ENCODE results near the gene IL23R.

The IL23R gene

DNA sequence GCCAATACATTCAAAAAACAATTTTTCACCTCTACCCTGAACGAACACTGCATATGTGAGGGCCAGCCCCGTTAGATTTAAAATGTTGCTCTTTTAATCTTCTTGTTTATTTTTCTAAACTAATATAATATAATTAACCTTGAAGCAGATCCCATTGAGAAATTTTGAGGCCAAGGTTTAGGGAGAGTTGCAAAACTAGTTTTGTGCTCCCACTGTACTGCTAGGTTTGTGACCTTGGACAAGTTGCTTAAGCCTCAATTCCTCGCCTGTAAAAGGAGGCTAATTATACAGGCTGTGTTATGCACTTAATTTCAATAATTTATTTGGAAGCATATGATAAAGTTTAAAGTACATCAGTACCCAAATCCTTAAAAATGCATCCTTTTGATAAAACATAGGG, 3.7 kb downstream of the IL23R start:
- Histone ChIP-seq H3K4me3 (ENCODE audit: insufficient read depth, low read length, poor library complexity, severe bottlenecking) (no peak overlapping the region), H3K9ac (ENCODE audit: low read length) (no peak overlapping the region), H3K9me3 (ENCODE audit: insufficient read depth, low read length) (no peaks in the 10 kb centered on the region), H3K27ac (ENCODE audit: low read depth, low read length) (no peak overlapping the region), H3K79me2 (ENCODE audit: insufficient read depth, low read length) (no peaks in the 10 kb centered on the region), H4K20me1 (ENCODE audit: low read depth, low read length) (no peaks in the 10 kb centered on the region), H3K4me2 (ENCODE audit: low read depth, low read length, poor library complexity, severe bottlenecking) (no peak overlapping the region), H3K36me3 (ENCODE audit: low read length) (no peaks in the 10 kb centered on the region), H3F3A (ENCODE audit: insufficient read depth) (no peaks in the 10 kb centered on the region), H3K27me3 (ENCODE audit: low read length) (no peaks in the 10 kb centered on the region), H3K9me2 (replicated peaks; ENCODE audit: insufficient read depth, low read length) (no peaks in the 10 kb centered on the region), H2AFZ (ENCODE audit: low read depth, low read length, severe bottlenecking) (no peak overlapping the region)
- TF ChIP-seq, protein P1, sequence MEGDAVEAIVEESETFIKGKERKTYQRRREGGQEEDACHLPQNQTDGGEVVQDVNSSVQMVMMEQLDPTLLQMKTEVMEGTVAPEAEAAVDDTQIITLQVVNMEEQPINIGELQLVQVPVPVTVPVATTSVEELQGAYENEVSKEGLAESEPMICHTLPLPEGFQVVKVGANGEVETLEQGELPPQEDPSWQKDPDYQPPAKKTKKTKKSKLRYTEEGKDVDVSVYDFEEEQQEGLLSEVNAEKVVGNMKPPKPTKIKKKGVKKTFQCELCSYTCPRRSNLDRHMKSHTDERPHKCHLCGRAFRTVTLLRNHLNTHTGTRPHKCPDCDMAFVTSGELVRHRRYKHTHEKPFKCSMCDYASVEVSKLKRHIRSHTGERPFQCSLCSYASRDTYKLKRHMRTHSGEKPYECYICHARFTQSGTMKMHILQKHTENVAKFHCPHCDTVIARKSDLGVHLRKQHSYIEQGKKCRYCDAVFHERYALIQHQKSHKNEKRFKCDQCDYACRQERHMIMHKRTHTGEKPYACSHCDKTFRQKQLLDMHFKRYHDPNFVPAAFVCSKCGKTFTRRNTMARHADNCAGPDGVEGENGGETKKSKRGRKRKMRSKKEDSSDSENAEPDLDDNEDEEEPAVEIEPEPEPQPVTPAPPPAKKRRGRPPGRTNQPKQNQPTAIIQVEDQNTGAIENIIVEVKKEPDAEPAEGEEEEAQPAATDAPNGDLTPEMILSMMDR (IDR thresholded peaks at IDR 0.05; ENCODE audit: insufficient read depth, low read length, poor library complexity, severe bottlenecking) = no peak
- no peak for TF ChIP-seq EZH2phosphoT487 (conservative IDR thresholded peaks at IDR 0.05; ENCODE audit: low read length)

DNA sequence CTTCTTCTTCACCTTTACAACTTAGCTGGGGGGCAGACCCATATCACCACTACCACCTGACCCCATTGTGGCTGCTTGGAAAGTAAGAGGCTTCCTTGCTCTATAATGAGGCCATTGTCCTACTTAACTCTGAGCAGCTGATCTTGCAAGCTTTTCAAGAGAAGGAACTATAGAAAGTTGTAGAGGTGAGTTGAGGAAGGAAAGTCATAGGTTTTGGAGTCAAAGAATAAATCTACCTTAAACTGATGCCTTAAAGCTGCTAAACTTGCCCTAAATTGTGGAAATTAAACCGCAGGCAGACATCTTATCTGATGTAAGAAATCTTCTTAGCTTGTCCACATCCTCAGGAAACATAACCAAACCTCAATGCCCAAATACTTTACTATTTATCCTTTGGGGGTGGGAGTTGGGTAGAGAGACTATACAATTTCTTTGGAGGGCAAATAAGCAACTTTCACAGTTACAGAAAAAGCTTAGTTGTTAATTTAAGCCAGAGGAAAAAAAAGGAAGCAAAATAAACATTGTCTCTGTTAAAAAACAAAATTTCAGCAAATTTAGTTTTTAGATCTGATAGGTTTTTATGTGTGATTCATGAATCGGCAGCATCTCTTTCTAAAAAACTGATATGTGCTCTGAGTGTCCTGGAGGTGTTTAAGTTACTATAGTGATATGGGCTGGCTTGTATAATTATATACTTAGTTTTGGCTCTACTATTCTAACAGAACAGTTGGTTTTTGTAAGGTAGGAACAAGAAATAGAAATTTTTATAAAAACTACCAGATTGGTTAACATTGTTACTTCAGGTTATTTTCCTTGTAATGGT, 4.7 kb downstream of the IL23R start:
- no peak overlapping the region for H2AFZ ChIP-seq (ENCODE audit: low read depth, low read length, severe bottlenecking)
- no peaks in the 10 kb centered on the region for H3K79me2 ChIP-seq (ENCODE audit: insufficient read depth, low read length)
- H3K4me3 ChIP-seq (ENCODE audit: insufficient read depth, low read length, poor library complexity, severe bottlenecking) = no peak overlapping the region
- H3K27ac ChIP-seq (ENCODE audit: low read depth, low read length) = no peak overlapping the region
- H3K27me3 ChIP-seq (ENCODE audit: low read length) = no peaks in the 10 kb centered on the region
- no peaks in the 10 kb centered on the region for H3F3A ChIP-seq (ENCODE audit: insufficient read depth)
- H4K20me1 ChIP-seq (ENCODE audit: low read depth, low read length) = no peaks in the 10 kb centered on the region
- H3K9me3 ChIP-seq (ENCODE audit: insufficient read depth, low read length) = no peaks in the 10 kb centered on the region
- no peaks in the 10 kb centered on the region for H3K9me2 ChIP-seq (replicated peaks; ENCODE audit: insufficient read depth, low read length)
- TF ChIP-seq EZH2phosphoT487 (conservative IDR thresholded peaks at IDR 0.05; ENCODE audit: low read length) = no peak
- TF ChIP-seq, protein P1 (IDR thresholded peaks at IDR 0.05; ENCODE audit: insufficient read depth, low read length, poor library complexity, severe bottlenecking) = no peak
- no peak overlapping the region for H3K9ac ChIP-seq (ENCODE audit: low read length)
- H3K36me3 ChIP-seq (ENCODE audit: low read length) = no peaks in the 10 kb centered on the region
- no peak overlapping the region for H3K4me2 ChIP-seq (ENCODE audit: low read depth, low read length, poor library complexity, severe bottlenecking)

DNA sequence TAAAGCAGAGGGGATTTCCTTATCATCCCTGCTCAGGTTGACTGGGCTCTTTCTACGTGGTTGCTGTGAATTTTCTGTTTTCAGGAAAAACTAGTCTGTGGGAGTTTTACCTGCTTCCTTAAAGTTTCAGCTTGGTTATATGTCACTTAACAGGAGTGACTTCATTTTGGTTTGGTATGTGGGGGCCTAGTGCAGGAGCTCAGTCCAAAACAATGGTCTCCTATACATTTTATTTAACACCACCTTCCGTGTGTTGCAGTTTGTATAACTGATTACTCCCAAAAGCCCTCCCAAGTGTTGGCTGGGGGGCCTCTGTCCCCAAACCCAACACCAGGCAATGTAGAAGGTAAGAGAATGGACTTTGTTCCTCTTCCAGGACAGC, 5.3 kb downstream of the IL23R start:
- Histone ChIP-seq H3K4me2 (ENCODE audit: low read depth, low read length, poor library complexity, severe bottlenecking) (no peak overlapping the region), H3K4me3 (ENCODE audit: insufficient read depth, low read length, poor library complexity, severe bottlenecking) (no peak overlapping the region), H3K27ac (ENCODE audit: low read depth, low read length) (no peak overlapping the region), H3K9ac (ENCODE audit: low read length) (no peak overlapping the region), H3K9me3 (ENCODE audit: insufficient read depth, low read length) (no peaks in the 10 kb centered on the region), H3K27me3 (ENCODE audit: low read length) (no peaks in the 10 kb centered on the region), H2AFZ (ENCODE audit: low read depth, low read length, severe bottlenecking) (no peak overlapping the region), H3F3A (ENCODE audit: insufficient read depth) (no peaks in the 10 kb centered on the region), H4K20me1 (ENCODE audit: low read depth, low read length) (no peaks in the 10 kb centered on the region), H3K79me2 (ENCODE audit: insufficient read depth, low read length) (no peaks in the 10 kb centered on the region), H3K9me2 (replicated peaks; ENCODE audit: insufficient read depth, low read length) (no peaks in the 10 kb centered on the region), H3K36me3 (ENCODE audit: low read length) (no peaks in the 10 kb centered on the region)
- TF ChIP-seq, protein P1 (IDR thresholded peaks at IDR 0.05; ENCODE audit: insufficient read depth, low read length, poor library complexity, severe bottlenecking) = no peak
- no peak for TF ChIP-seq EZH2phosphoT487 (conservative IDR thresholded peaks at IDR 0.05; ENCODE audit: low read length)

Measured in SU-DHL-6 (cell line).